C4-2B (cell line): ENCODE results near the gene F7.

Experiments
- CTCF ChIP-seq: fragments of 450-650 bp; conservative IDR thresholded peaks from 2 replicates; pipeline ENCODE4 v1.5.1; 2017; ENCODE audit warnings: mild to moderate bottlenecking
- ZFX ChIP-seq: fragments of 450-650 bp; IDR thresholded peaks from 2 replicates; pipeline ENCODE4 v1.6.1; 2017

DNA sequence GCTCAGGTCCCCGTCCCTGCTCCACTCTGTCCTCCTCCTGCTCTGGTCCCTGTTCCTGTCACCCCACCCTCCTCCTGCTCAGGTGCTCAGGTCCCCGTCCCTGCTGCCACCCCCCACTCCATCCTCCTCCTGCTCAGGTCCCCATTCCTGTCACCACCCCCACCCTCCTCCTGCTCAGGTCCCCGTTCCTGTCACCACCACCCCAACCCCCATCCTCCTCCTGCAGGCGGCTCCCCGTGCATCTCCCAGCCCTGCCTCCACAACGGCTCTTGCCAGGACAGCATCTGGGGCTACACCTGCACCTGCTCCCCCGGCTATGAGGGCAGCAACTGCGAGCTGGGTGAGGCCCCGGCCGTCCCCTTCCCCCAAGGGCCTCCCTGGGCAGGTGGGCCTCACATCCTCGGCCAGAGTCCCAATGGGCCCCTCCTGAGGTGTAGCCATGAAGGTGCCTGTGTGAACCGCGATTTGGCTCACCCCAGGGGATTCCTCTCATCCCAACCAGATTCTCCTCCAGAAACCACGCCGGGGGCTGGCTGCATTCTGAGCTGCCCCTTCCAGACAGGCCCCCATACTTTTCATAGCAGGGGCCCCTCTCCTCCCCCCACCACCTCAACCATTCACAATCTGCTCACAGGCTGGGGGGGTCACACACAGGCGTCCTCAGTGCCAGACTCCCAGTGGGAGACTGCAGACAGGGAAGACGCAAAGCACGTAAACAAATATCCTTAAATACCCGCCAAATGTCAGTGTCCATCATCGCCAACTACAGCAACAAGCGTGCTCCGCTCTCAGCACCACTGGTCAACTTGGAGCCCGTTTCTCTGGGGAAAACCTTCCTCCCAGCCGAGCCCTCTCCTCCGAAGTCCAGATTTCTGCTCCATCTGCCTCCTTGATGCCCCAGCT, 57.4 kb downstream of the F7 start:
- TF ChIP-seq CTCF (no peak), ZFX (no peak)
